ENCODE measurements around the gene GJC1.
A peak's percentile ranks its signal among the peaks of the same experiment; 100 is the strongest.
"Not testable (repeated sequence)": the region's sequence is repeated elsewhere in the genome, so short reads cannot be mapped to it uniquely, and the experiment has no call there.

The GJC1 gene

GRCh38 chr17:44828919-44829522 lies 1.1 kb downstream of the GJC1 start:
- no peak for TF ChIP-seq ZNF274 (IDR thresholded peaks at IDR 0.05; ENCODE audit: low read depth, low read length)
- H3K4me3 ChIP-seq (ENCODE audit: low read length), result peak overlapping the region; percentile 93

- TF ChIP-seq ZNF274 (IDR thresholded peaks at IDR 0.05; ENCODE audit: low read depth, low read length), result no peak
- H3K4me3 ChIP-seq (ENCODE audit: low read length), result no peak overlapping the region; the same call in 1 of the 2 replicates
Measured at GRCh38 chr17:44827863-44828262, 2.2 kb downstream of the GJC1 start.

GRCh38 chr17:44826123-44826790 lies 3.8 kb downstream of the GJC1 start:
- no peak overlapping the region for H3K4me3 ChIP-seq (ENCODE audit: low read length)
- no peak for TF ChIP-seq ZNF274 (IDR thresholded peaks at IDR 0.05; ENCODE audit: low read depth, low read length)

- not testable (repeated sequence) for H3K4me3 ChIP-seq (ENCODE audit: low read length)
Measured at GRCh38 chr17:44825236-44825635, 4.9 kb downstream of the GJC1 start.

- H3K4me3 ChIP-seq (ENCODE audit: low read length), result no peak overlapping the region
- no peak for TF ChIP-seq ZNF274 (IDR thresholded peaks at IDR 0.05; ENCODE audit: low read depth, low read length)
Measured at GRCh38 chr17:44820631-44821212, 9.4 kb downstream of the GJC1 start.

- H3K4me3 ChIP-seq (ENCODE audit: low read length), result not testable (repeated sequence)
Measured at GRCh38 chr17:44818508-44818907, 11.6 kb downstream of the GJC1 start.

- TF ChIP-seq ZNF274 (IDR thresholded peaks at IDR 0.05; ENCODE audit: low read depth, low read length), result no peak
- no peak overlapping the region for H3K4me3 ChIP-seq (ENCODE audit: low read length)
Measured at GRCh38 chr17:44812263-44812662, 17.8 kb downstream of the GJC1 start.

- not testable (repeated sequence) for H3K4me3 ChIP-seq (ENCODE audit: low read length)
Measured at GRCh38 chr17:44808656-44809388, 21.3 kb downstream of the GJC1 start.

GRCh38 chr17:44808156-44808555 lies 21.9 kb downstream of the GJC1 start:
- no peak for TF ChIP-seq ZNF274 (IDR thresholded peaks at IDR 0.05; ENCODE audit: low read depth, low read length)
- no peak overlapping the region for H3K4me3 ChIP-seq (ENCODE audit: low read length)

- H3K4me3 ChIP-seq (ENCODE audit: low read length), result no peak overlapping the region
- no peak for TF ChIP-seq ZNF274 (IDR thresholded peaks at IDR 0.05; ENCODE audit: low read depth, low read length)
Measured at GRCh38 chr17:44807817-44808155, 22.3 kb downstream of the GJC1 start.

GRCh38 chr17:44807093-44807816 lies 22.8 kb downstream of the GJC1 start:
- no peak overlapping the region for H3K4me3 ChIP-seq (ENCODE audit: low read length)
- TF ChIP-seq ZNF274 (IDR thresholded peaks at IDR 0.05; ENCODE audit: low read depth, low read length), result no peak

- no peak overlapping the region for H3K4me3 ChIP-seq (ENCODE audit: low read length)
- TF ChIP-seq ZNF274 (IDR thresholded peaks at IDR 0.05; ENCODE audit: low read depth, low read length), result no peak
Measured at GRCh38 chr17:44804302-44805089, 25.6 kb downstream of the GJC1 start.

- no peak for TF ChIP-seq ZNF274 (IDR thresholded peaks at IDR 0.05; ENCODE audit: low read depth, low read length)
- no peak overlapping the region for H3K4me3 ChIP-seq (ENCODE audit: low read length)
Measured at GRCh38 chr17:44801880-44802279, 28.2 kb downstream of the GJC1 start.

- no peak overlapping the region for H3K4me3 ChIP-seq (ENCODE audit: low read length)
- TF ChIP-seq ZNF274 (IDR thresholded peaks at IDR 0.05; ENCODE audit: low read depth, low read length), result no peak
Measured at GRCh38 chr17:44798356-44798755, 31.7 kb downstream of the GJC1 start.

Data from GM08714 (cell line).